HG03196 (cell line): ENCODE measurements around the gene EEF1AKMT1.
A peak's percentile ranks its signal among the peaks of the same experiment; 100 is the strongest.

Experiments
- ATAC-seq: cut with Tn5 transposase; IDR thresholded peaks from one replicate; pipeline ENCODE4 v1.9.1; 2021; ENCODE audit not compliant: unreplicated experiment

EEF1AKMT1 gene

GRCh38 chr13:20720499-20720898 lies 53.3 kb downstream of the EEF1AKMT1 start:
- ATAC-seq = no peak

GRCh38 chr13:20719783-20720182 lies 54.0 kb downstream of the EEF1AKMT1 start:
- ATAC-seq = no peak

- no peak for ATAC-seq
Observed at GRCh38 chr13:20718958-20719566, 54.7 kb downstream of the EEF1AKMT1 start.

- ATAC-seq = no peak
Observed at GRCh38 chr13:20717581-20718542, 55.9 kb downstream of the EEF1AKMT1 start.

GRCh38 chr13:20716951-20717350 lies 56.8 kb downstream of the EEF1AKMT1 start:
- ATAC-seq = no peak

- ATAC-seq = no peak
Observed at GRCh38 chr13:20715330-20715712, 58.4 kb downstream of the EEF1AKMT1 start.

- ATAC-seq = no peak
Observed at GRCh38 chr13:20714563-20715329, 59.0 kb downstream of the EEF1AKMT1 start.

- ATAC-seq = no peak
Observed at GRCh38 chr13:20714161-20714560, 59.6 kb downstream of the EEF1AKMT1 start.

- ATAC-seq = no peak
Observed at GRCh38 chr13:20713751-20714150, 60.0 kb downstream of the EEF1AKMT1 start.

GRCh38 chr13:20713014-20713376 lies 60.8 kb downstream of the EEF1AKMT1 start:
- no peak for ATAC-seq

GRCh38 chr13:20711301-20712044 lies 62.3 kb downstream of the EEF1AKMT1 start:
- no peak for ATAC-seq

GRCh38 chr13:20709782-20710181 lies 64.0 kb downstream of the EEF1AKMT1 start:
- ATAC-seq = no peak

GRCh38 chr13:20709369-20709768 lies 64.4 kb downstream of the EEF1AKMT1 start:
- ATAC-seq = no peak

- ATAC-seq = no peak
Observed at GRCh38 chr13:20708216-20708615, 65.5 kb downstream of the EEF1AKMT1 start.

- ATAC-seq = no peak
Observed at GRCh38 chr13:20706661-20707060, 67.1 kb downstream of the EEF1AKMT1 start.

- ATAC-seq = no peak
Observed at GRCh38 chr13:20704459-20705069, 69.2 kb downstream of the EEF1AKMT1 start.

- ATAC-seq = peak; percentile 88
Observed at GRCh38 chr13:20703780-20704458, 69.8 kb downstream of the EEF1AKMT1 start.

GRCh38 chr13:20702915-20703779 lies 70.6 kb downstream of the EEF1AKMT1 start, which contains the start of gene IL17D:
Gene IL17D, plus strand, starts transcription at chr13:20703699. Its CDS starts 303 bp downstream, at chr13:20704002.
- ATAC-seq = no peak

- ATAC-seq = no peak
Observed at GRCh38 chr13:20702530-20702914, 71.2 kb downstream of the EEF1AKMT1 start.
